Measurements from ENCODE around the gene RAB3A. TPM values are rescaled to one million over a fixed set of nuclear protein-coding genes. Genes with fewer than 3 reads are reported as not detected.
A peak's percentile ranks its signal among the peaks of the same experiment; 100 is the strongest.

RAB3A gene
- total RNA-seq, 1 donor from 2014 or later: 3.2 TPM

GRCh38 chr19:18223860-18224524 lies 20.1 kb upstream of the RAB3A start:
- no peaks in the 10 kb centered on the region for H3K36me3 Mint-ChIP-seq (ENCODE audit: unreplicated experiment)
- peaks cover 13% of the 10 kb centered on the region for H3K27me3 Mint-ChIP-seq (ENCODE audit: unreplicated experiment)
- H3K4me3 Mint-ChIP-seq (ENCODE audit: unreplicated experiment): peak overlapping the region; percentile 79
- no peak for DNase-seq (ENCODE audit: extremely low spot score, unreplicated experiment)
- H3K27ac Mint-ChIP-seq (ENCODE audit: unreplicated experiment): peak overlapping the region; percentile 64
- no peak for TF ChIP-seq CTCF (IDR thresholded peaks at IDR 0.05)
- H3K9me3 Mint-ChIP-seq (ENCODE audit: unreplicated experiment): no peaks in the 10 kb centered on the region
- H3K4me1 Mint-ChIP-seq (ENCODE audit: unreplicated experiment): peaks cover 19% of the 10 kb centered on the region

GRCh38 chr19:18221815-18222725 lies 18.2 kb upstream of the RAB3A start:
- Mint-ChIP-seq H3K4me3 (ENCODE audit: unreplicated experiment) (no peak overlapping the region), H3K9me3 (ENCODE audit: unreplicated experiment) (no peaks in the 10 kb centered on the region), H3K27me3 (ENCODE audit: unreplicated experiment) (peaks cover 11% of the 10 kb centered on the region), H3K27ac (ENCODE audit: unreplicated experiment) (no peak overlapping the region), H3K4me1 (ENCODE audit: unreplicated experiment) (peaks cover 18% of the 10 kb centered on the region), H3K36me3 (ENCODE audit: unreplicated experiment) (no peaks in the 10 kb centered on the region)
- TF ChIP-seq CTCF (IDR thresholded peaks at IDR 0.05): no peak
- DNase-seq (ENCODE audit: extremely low spot score, unreplicated experiment): no peak

- Mint-ChIP-seq H3K27me3 (ENCODE audit: unreplicated experiment) (peaks cover 11% of the 10 kb centered on the region), H3K4me3 (ENCODE audit: unreplicated experiment) (no peak overlapping the region), H3K4me1 (ENCODE audit: unreplicated experiment) (peaks cover 15% of the 10 kb centered on the region), H3K9me3 (ENCODE audit: unreplicated experiment) (no peaks in the 10 kb centered on the region), H3K36me3 (ENCODE audit: unreplicated experiment) (no peaks in the 10 kb centered on the region), H3K27ac (ENCODE audit: unreplicated experiment) (no peak overlapping the region)
- TF ChIP-seq CTCF (IDR thresholded peaks at IDR 0.05): no peak
- no peak for DNase-seq (ENCODE audit: extremely low spot score, unreplicated experiment)
Observed at GRCh38 chr19:18220632-18221275, 16.9 kb upstream of the RAB3A start.

- DNase-seq (ENCODE audit: extremely low spot score, unreplicated experiment): no peak
- H3K9me3 Mint-ChIP-seq (ENCODE audit: unreplicated experiment): no peaks in the 10 kb centered on the region
- no peak overlapping the region for H3K27ac Mint-ChIP-seq (ENCODE audit: unreplicated experiment)
- no peaks in the 10 kb centered on the region for H3K36me3 Mint-ChIP-seq (ENCODE audit: unreplicated experiment)
- peaks cover 11% of the 10 kb centered on the region for H3K27me3 Mint-ChIP-seq (ENCODE audit: unreplicated experiment)
- no peak overlapping the region for H3K4me3 Mint-ChIP-seq (ENCODE audit: unreplicated experiment)
- no peak for TF ChIP-seq CTCF (IDR thresholded peaks at IDR 0.05)
- H3K4me1 Mint-ChIP-seq (ENCODE audit: unreplicated experiment): peaks cover 9% of the 10 kb centered on the region
Observed at GRCh38 chr19:18219911-18220631, 16.2 kb upstream of the RAB3A start.

Data from osteocyte (in vitro differentiated cells).